OCI-LY7 (cell line): Measurements from ENCODE around the gene KXD1.
A peak's percentile ranks its signal among the peaks of the same experiment; 100 is the strongest.

Experiments
- EZH2phosphoT487 ChIP-seq: fragments of 200-600 bp; sonication (generic); IDR thresholded peaks from 2 replicates; pipeline ENCODE4 v1.6.1; 2018; ENCODE audit warnings: low read depth, borderline replicate concordance, mild to moderate bottlenecking, mixed run types, antibody characterized with exemption, low read length, moderate library complexity, mixed read lengths
- TF ChIP-seq, protein P1 (sequence below): fragments of 200-600 bp; sonication (generic); conservative IDR thresholded peaks from 2 replicates; pipeline ENCODE4 v1.5.1; 2014; ENCODE audit warnings: mild to moderate bottlenecking, antibody characterized with exemption, low read length, moderate library complexity, mixed read lengths

DNA sequence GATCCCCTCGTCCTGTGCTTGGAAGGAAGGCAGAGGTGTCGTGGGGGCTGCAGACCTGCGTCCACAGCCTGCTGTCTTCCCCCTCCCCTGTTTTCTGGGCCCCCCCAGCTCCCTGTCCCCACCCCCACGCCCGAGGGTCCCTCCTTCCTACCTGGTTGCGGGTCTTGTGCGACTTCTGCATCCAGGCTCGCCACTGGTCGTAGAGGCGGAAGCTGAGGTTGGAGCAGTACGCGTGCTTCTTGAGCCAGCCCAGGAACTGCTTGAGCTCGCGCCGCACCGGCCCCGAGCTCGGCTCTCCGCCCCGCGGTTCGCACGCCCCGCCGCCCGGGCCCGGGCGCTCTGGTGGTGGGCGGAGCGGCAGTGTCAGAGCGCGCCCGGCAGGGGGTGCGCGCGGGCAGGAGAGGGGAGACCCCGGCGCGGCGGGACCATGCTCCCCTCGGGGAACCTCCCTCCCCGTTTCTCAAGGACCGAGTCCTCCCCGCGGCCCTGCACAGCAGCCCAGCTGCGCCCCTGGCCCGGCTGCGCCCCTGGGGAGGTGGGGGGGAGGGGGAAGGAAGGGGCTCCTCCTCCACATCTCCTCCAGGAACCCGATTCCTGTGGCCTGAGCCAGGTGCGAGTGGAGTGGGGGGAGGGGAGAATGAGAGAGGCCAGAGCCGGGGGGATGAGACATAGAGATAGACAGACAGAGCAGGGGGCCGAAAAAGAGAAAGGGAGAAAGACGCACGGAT, 36.6 kb downstream of the KXD1 start:
- TF ChIP-seq, protein P1, sequence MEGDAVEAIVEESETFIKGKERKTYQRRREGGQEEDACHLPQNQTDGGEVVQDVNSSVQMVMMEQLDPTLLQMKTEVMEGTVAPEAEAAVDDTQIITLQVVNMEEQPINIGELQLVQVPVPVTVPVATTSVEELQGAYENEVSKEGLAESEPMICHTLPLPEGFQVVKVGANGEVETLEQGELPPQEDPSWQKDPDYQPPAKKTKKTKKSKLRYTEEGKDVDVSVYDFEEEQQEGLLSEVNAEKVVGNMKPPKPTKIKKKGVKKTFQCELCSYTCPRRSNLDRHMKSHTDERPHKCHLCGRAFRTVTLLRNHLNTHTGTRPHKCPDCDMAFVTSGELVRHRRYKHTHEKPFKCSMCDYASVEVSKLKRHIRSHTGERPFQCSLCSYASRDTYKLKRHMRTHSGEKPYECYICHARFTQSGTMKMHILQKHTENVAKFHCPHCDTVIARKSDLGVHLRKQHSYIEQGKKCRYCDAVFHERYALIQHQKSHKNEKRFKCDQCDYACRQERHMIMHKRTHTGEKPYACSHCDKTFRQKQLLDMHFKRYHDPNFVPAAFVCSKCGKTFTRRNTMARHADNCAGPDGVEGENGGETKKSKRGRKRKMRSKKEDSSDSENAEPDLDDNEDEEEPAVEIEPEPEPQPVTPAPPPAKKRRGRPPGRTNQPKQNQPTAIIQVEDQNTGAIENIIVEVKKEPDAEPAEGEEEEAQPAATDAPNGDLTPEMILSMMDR, result peak; percentile 89
- no peak for TF ChIP-seq EZH2phosphoT487
